ENCODE measurements around the gene DCLRE1B.
"Not testable (repeated sequence)": the region's sequence is repeated elsewhere in the genome, so short reads cannot be mapped to it uniquely, and the experiment has no call there.

DCLRE1B gene

DNA sequence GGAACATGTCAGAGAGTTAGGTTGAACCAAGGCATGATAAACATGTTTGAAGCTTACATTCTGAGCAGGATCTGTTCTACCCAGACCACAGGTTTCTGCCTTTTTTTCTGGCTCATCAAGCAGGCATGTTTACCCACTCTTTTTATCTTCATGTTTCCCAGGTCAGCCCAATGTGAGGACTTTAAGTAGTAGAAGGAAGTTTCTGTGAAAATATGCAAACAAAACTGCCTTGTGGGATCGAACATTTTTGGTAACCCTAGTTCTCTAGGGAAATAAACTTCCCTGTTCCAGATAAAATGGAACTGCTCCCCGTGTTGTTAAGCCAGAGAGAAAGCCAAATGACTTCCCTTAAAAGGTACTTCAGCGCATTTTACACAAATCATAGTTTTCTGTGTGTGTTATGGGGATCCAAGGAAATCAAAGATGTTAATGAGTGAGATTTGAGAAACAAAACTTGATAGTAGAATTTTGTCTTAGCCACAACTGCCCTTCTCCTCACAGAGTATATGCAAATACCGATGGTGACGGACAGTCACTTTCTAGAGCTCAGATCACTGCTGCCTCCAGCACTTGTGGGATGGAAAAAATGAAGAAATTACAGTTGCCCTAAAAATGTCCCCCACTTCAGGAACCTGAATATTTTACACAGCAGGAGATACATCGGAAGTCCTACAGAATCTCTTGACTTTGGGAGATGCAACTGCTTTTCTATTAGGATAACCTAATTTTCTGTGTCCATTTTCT lies 23.2 kb downstream of the DCLRE1B start:
- no peak for DNase-seq

DNA sequence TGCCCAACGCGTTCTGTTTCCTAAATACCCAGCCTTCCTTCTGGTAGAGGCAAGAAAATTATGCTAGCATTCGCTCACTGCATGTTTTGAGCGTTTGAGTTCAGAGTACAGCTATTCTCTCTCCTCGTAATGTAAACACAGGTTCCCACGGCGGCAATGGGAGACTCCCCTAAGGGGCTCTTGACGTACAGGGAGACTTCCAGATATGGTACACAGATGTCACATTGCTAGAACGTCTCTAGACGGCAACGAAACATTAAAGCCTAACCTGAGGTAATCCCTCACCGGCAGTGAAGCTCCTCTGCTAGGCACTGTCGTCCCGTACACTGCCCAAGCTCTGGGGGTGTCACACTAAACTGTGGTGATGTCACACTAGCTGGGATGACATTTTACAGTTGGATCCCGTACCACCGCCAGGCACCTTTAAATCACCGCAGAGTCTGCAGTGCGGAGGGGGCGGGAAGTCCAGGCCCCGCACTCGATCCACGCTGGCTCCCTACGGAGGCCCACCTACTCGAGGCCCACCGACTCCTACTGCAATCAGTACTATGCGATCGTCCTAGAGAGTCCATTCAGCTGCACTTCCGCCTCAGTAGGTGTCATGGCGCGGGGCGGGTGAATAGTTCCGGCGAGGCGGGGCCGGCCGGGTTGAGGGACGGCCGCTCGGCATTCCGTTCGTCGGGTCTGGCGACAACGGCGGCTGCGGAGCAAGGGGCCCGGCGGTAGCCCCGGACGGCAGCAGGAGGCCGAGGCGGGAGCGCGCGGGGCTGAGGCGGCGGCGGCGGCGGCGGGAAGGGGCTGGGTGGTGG lies 24.0 kb downstream of the DCLRE1B start, which contains the start of gene HIPK1:
Gene HIPK1, plus strand, starts transcription at position 384 of the 809 bp plus-strand sequence.
- DNase-seq = peak; percentile 98

DNA sequence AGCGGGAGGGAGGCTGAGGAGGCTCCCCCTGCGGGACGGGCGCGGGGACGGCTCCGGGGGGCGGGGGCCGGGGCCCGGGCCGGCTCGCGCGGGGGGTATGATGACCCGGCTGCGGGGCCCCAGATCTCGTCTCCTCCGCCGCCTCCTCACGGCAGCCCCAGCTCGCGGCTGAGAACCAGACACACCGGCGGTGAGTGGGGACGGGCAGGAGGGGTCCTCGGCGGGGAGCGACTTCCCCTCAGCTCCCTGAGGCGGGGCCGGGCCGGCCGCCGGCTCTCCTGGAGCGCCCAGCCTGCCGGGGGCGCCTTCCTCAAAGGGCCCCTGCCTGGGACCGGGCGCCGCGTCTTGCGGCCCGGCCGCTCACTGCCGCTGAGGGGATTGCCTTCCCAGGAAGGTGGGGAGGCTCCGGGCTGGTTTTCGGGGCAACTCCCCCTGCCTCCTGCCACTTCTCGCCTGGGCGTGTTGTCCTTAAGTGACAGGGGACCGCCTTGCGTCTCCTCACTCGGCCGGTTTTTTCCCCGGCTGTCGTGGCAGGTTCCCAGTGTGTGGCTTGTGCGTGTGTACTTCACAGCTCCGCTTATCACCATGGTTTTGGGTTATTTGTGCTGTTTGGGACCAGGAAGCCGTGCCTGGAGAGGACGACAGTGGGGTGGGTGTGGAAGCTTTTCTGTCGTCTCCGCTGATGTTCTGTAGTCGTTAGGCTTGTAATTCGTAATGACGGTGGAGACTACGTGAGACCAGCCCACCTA lies 24.8 kb downstream of the DCLRE1B start:
- DNase-seq = peak; percentile 83

DNA sequence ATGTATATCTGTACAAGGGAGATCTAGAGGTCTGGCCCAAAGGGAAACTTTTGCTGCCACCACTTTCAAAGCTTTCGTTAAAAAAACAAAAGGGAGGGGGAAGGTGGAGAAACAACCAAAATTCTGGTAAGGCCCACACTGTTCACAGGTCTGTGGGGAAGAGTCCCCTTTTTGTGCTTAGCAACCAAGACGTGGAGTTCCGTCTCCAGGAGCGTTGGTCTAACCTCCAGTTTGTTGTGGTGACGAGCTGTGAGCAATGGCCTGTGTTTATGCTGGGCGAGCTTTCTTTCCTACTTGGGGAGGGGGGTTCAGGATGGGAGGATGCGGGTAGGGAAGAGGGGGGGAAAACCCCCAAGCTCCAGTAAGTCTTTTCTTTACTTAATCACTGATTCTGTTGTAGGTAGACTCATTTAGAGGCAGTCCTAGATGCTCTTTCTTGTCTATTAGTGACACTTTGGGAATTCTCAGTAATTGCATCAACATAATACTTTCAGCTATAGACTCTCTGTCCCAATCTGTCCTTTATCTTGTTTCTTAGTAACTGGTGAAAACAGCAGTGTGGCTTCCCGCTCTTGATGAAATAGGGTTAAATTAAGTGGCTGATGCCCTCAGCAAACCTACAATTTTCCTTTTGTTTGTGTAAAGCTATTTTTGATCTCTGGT lies 25.5 kb downstream of the DCLRE1B start:
- DNase-seq = peak; percentile 74

DNA sequence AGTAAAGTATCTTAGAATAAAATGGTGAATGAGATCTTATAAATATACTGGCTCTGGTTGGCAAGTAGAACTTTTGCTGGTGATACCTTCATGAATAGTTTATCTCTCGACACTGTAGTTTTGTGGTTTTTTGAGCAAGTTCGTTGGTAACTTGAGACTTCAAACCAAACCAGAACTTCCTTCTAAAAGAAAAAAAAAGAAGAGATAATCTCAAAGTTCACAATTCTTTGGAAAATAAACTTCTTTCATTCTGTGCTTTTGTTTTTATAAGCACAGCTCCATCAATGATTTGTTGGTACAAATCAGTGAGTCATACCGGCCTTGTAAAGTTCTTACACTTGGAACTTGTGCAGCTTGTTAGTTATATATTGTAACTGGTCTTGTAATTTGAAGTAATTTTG lies 26.3 kb downstream of the DCLRE1B start:
- DNase-seq = no peak

DNA sequence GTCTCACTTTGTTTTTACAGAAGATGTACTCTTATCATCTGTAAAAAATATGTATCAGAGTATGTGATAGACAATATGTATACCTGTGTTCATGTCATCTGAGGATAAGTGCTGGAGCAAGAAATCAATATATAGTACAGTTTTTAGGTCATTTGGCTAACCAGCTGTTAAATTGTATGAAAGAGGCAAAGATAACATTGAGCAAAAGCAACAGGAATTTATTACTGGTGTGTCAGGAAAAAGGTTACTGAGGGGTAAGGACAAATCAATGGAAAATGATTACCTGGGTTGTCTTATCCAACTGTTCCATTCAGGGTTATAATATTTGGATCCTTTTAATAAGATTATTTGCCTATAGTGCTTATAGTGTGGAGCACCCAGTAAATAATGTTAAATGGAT lies 28.9 kb downstream of the DCLRE1B start:
- no peak for DNase-seq

DNA sequence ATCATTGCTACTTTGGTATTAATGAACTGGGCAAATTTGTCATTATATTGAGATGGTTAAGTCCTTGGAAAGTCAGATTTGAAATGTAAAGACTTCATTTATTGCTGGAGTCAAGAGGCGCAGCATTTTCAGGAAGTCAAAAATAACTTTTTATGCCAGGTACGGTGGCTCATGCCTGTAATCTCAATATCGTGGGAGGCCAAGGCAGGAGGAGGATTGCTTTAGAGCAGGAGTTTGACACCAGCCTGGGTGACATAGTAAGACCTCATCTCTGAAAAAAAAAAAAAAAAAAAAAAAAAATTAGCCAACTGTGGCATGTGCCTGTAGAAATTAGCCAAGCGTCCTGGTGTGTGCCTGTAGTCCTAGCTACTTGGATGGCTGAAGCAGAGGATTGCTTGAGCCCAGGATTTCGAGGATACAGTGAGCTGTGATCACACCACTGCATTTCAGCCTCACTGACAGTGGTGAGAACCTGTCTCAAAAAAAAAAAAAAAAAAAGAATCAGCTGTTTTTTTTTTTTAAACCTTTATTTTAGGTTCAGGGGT lies 29.5 kb downstream of the DCLRE1B start:
- no peak for DNase-seq

DNA sequence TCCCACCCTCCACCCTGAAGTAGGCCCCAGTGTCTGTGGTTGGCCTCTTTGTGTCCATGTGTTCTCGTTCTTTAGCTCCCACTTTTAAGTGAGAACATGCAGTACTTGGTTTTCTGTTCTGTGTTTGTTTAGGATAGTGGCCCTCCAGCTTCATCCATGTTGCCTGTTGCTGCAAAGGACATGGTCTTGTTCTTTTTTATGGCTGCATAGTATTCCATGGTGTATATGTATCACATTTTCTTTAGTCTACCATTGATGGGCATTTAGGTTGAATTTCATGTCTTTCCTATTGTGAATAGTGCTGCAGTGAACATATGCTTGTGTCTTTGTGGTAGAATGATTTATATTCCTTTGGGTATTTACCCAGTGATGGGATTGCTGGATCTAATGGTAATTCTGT lies 30.1 kb downstream of the DCLRE1B start:
- DNase-seq = no peak

DNA sequence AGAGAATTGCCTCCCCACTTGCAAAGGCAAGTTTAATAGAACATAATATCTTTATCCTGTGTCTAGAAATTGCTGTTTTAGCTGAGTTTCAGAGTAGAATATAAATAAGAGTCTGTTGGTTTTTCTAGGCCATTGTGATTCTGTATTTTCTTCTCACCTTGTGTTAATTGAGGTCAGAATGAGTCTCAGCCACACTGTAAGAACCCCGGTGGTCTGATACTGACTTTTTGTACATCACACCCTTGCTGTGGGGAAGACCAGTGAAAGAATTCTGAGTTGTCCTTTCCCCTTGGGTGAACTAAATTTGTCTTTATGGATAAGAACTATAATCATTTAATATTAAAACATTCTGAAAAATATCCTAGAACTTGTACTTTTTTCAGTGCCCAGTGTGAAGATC lies 30.8 kb downstream of the DCLRE1B start:
- no peak for DNase-seq

DNA sequence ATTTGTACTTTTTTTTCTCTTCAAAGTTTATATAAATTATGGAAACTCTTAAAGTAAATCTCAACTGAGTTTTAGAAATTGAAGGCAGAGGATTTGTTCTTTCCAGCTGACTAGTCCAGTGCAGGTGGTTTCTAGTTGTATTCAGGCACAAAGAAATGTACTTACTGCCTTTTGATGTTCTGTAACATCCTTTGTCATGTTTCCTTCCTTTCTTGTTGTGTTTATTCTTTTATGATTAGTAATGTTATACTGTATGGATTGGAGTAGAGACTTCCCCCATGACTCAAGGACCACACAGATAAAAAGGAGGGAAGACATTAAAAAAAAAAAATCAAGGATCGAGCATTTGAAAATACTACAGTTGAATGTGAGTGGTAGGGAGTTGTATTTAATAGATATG lies 32.0 kb downstream of the DCLRE1B start:
- no peak for DNase-seq

DNA sequence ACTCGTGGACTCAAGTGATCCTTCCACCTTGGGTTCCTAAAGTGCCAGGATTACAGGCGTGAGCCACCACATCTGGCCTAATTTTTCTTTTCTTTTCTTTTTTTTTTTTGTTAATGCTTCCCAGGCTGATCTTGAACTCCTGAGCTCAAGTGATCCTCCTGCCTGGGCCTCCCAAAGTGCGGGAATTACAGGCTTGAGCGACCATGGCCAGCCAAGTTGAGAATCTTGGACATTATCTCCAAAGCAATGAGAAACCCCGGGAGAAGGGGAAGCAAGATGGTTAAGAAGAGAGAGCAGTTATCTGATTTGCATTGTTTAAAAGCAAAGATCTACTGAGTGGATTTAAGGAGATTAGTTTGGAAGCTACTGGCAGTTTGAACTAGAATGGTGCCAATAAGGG lies 33.1 kb downstream of the DCLRE1B start:
- DNase-seq = no peak

DNA sequence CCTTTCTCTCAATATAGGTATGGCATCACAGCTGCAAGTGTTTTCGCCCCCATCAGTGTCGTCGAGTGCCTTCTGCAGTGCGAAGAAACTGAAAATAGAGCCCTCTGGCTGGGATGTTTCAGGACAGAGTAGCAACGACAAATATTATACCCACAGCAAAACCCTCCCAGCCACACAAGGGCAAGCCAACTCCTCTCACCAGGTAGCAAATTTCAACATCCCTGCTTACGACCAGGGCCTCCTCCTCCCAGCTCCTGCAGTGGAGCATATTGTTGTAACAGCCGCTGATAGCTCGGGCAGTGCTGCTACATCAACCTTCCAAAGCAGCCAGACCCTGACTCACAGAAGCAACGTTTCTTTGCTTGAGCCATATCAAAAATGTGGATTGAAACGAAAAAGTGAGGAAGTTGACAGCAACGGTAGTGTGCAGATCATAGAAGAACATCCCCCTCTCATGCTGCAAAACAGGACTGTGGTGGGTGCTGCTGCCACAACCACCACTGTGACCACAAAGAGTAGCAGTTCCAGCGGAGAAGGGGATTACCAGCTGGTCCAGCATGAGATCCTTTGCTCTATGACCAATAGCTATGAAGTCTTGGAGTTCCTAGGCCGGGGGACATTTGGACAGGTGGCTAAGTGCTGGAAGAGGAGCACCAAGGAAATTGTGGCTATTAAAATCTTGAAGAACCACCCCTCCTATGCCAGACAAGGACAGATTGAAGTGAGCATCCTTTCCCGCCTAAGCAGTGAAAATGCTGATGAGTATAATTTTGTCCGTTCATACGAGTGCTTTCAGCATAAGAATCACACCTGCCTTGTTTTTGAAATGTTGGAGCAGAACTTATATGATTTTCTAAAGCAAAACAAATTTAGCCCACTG lies 35.5 kb downstream of the DCLRE1B start:
- no peak for DNase-seq

DNA sequence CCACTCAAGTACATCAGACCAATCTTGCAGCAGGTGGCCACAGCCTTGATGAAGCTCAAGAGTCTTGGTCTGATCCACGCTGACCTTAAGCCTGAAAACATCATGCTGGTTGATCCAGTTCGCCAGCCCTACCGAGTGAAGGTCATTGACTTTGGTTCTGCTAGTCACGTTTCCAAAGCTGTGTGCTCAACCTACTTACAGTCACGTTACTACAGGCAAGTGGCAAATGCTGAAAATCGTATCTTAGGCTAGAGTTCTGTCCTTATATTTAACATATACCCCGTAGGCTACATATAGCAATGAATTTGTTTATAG lies 36.1 kb downstream of the DCLRE1B start:
- no peak for DNase-seq

DNA sequence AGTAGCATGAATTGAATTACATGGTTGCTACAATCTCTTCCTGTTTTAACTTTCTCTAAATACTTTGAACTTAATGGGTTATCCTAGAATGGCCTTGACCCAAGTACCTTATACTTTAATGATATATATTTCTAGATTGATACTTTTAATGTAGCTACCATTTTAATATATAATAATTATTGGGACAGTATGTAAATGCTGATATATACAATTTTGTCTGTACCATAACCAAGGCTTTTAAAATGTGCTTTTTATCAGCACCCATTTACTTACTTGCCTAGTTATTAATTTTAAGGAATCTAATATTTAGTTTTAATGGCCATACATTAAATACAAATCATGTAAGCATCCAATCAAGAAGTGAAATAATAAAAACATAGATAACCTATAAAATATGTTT lies 37.4 kb downstream of the DCLRE1B start:
- DNase-seq = no peak

DNA sequence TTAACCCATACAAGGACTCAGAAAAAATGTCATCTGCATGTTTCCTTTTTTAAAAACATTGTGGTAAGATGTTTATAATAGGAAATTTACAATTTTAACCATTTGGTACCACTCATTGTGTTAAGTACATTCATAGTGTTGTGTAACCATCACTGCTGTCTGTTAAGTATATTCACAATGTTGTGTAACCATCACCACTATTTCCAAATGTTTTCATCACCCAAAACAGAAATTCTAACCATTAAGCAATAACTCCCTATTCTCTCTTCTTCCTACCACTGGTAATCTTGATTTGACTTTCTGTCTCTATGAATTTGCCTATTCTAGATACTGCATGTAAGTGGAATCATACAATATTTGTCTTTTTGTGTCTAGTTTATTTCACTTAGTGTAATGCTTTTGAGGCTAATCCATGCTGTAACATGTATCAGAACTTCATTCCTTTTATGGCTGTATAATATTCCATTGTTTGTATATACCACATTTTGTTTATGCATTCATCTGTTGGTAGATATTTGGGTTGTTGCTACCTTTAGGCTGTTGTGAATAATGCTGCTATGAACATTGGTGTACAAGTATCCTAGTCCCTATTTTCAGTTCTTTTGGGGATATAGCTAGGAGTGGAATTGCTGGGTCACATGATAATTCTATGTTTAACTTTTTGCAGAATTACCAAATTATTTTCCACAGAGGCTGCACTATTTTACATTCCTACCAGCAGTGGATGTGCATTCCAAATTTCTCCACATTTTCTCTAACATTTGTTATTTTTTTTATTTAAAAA lies 38.1 kb downstream of the DCLRE1B start:
- DNase-seq = no peak

DNA sequence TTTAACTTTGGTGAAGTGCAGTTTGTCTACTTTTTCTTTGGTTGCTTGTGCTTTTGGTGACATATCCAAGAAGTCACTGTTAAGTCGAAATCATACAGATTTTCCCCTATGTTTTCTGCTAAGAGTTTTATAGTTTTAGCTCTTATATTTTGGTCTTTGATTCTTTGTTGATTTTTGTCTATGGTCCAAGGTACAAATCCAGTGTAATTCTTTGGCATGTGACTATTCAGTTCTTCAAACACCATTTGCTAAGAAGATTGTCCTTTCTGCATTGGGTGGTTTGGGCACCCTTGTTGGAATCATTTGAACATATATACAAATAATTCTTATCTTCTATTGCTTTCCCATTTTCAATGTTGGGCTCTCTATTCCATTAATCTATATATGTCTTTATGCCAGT lies 40.2 kb downstream of the DCLRE1B start:
- no peak for DNase-seq

DNA sequence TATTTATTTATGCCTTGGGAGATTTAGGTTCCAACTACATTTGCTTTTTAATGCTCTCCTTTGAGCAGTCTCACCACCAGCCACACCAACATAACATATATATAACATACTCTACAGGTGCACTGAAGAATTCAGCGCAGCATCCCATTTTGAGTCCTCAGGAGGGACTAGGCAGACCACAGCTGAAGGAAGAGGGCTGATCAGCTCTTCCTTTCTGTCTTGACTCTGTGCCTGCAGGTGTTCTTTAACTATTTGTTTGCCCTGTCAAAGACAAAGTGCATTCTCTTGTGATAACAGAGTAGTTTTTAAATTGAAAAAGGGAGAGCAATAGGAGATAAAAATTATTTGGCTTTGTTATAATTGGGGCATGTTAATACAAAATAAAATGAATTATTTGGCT lies 41.0 kb downstream of the DCLRE1B start:
- DNase-seq = no peak

DNA sequence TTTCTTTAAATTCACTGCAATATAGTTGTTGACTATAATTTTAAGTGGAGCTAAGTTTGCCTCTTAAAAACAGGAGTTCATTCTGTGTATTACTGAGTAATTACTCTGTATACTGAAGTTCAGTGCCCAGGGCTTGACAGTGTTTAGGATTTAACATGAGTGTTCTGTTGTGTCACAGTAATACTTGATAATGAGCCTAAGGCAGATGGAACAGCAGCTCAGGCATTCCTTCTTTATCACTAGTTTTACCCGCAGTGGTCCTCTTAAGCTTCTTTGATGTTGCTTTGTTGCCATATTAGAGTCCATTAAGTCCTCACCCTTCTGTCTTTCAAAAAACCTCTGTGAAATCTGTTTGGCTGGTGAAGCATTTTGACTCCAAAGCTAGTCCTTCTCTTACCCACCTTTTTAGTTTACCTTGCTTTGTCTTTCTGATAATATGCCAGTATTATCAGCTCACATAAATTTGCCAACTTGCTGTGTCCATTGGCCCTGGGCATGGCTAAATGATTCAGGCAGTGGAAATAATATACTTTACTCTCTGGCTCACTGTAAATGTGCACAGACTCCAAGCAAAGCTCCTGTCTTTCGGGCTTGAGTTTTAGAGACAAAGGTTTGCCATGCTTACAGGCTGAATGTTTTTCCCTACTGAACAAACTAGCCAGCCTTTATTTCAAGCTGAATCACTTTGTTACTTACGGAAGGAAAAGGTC lies 41.7 kb downstream of the DCLRE1B start:
- DNase-seq = peak; percentile 28

DNA sequence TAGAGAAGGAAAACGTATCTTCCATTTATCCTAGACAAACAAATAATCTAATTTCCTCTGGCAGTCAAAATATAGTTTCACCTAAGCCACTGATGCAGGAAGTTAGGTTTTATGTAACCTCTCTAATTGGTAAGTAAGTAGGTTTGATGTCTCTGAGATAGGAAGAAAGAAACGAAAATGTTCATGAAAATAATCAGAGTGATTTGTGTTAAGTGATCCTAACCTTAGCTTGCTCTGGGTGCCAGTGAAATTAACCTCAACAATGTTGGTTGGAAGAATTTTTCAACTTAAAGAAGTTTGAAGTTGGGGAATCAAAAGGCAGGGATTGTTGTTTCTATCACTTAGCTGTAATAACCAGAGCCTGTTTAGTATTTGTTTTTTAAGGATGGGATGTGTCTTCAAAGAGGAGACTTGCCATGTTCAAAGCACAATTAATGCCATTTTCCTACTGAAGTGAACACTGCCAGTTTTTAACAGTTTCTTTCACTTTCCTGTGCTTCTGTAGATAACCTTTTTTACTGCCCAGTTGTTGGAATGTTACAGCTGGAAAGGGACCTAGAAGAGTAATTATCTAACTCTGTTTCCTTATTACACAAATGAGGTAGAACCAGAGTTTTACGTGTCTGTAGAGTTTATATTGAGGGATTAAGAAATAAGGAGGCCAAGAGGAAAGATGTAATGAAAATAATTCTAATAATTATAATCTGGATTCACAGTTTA lies 42.4 kb downstream of the DCLRE1B start:
- DNase-seq = no peak

DNA sequence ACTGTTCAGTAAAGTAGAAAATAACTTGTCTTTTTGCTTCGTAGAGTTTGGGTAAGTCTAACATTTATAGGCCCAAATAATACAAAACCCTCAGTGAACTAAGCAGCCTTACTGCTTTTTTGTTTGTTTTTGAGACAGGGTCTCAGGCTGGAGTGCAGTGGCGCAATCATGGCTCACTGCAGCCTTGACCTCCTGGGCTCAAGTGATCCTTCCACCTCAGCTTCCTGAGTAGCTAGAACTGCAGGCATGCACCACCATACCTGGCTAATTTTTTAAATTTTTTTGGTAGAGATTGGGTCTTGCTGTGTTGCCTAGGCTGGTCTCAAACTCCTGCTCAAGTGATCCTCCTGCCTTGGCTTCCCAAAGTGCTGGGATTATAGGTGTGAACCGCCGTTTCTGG lies 43.0 kb downstream of the DCLRE1B start:
- DNase-seq = not testable (repeated sequence)

Measured in eye (tissue), 1 donor.